DOHH2 (cell line): ENCODE data around the gene DYRK1A.

Experiments used
- CTCF ChIP-seq: fragments of 200-600 bp; sonication (generic); IDR thresholded peaks from one replicate; pipeline ENCODE4 v1.5.1; 2014; ENCODE audit warnings: antibody characterized with exemption, mild to moderate bottlenecking, low read depth, low read length; ENCODE audit not compliant: poor library complexity, severe bottlenecking
- EZH2phosphoT487 ChIP-seq: fragments of 200-600 bp; sonication (generic); IDR thresholded peaks from 2 replicates; pipeline ENCODE4 v1.6.1; 2017; ENCODE audit warnings: borderline replicate concordance, mild to moderate bottlenecking, antibody characterized with exemption, low read length, moderate library complexity, mixed read lengths

DNA sequence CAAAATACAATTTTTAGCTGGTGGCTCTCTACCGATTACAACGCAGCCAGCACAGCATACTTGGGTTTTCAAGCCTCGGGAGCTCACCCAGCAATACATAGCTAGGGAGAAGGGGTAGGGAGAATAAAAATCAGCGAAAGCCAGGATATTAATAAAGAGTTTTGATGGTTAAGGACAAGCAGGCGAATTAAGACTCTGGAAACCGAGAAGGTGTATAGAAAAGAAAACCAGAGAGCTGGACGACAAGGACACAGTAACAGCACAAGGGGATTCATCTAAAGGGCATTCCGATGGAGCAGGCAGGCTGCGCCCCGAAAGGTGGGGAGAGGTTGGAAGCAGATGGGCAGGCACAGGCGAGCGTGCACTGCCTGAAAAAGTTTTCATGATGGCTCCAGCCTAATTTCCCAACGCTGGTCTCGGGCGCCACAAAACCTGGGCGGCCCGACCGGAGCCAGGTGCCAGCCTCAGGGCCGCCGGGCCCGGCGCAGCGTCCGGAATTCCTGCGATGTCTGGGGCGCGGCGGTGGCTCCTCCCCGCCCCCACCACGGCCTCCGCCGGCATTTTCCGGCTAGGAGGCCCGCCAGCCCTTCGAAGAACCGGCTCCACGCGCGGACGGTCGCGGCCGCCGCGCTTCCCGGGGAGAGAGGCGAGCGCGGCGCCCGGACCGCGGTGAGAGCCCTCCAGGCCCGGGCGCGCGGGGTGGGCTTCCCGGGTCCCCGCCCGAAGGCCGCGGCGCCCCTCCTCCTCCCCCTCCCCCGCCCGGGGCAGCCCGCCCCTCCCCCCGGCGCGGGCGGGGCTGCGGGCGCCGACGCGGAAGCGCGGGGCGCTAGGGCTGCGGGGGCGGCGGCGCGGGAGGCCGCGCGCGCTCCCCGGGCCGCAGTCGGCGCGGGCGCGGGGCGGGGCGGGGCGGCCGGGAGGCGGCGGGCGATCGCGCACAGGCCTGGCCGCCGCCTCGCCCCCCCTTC is 774 bp upstream of the DYRK1A start:
- TF ChIP-seq CTCF (no peak), EZH2phosphoT487 (no peak)
